NCI-H82 (cell line): ENCODE measurements around the gene MAL.
"Not testable (repeated sequence)": the region's sequence is repeated elsewhere in the genome, so short reads cannot be mapped to it uniquely, and the experiment has no call there.

Source experiments
- DNase-seq: peaks from one replicate; lab custom pipeline; 2025; lab: John Stamatoyannopoulos, UW

Gene MAL

DNA sequence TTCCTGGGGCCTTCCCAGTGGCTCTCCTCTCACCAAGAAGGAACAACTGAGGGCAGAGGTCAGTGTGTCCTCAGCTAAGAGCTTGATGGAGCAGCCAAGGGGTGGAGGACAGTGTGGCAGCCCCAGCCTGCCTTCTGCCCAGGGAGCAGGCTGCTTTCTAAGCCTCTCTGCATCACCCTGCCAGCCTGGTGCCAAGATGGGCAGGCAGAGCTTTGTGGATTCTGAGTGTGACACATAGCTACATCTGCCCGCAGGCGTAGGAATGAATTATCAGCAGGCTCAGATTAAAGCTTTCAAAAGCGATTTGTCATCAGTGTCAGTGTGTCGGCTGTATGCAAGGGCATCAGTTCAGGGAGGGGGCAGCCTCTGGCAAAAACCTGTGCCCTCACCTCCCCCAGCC lies 8.7 kb downstream of the MAL start:
- no peak for DNase-seq

DNA sequence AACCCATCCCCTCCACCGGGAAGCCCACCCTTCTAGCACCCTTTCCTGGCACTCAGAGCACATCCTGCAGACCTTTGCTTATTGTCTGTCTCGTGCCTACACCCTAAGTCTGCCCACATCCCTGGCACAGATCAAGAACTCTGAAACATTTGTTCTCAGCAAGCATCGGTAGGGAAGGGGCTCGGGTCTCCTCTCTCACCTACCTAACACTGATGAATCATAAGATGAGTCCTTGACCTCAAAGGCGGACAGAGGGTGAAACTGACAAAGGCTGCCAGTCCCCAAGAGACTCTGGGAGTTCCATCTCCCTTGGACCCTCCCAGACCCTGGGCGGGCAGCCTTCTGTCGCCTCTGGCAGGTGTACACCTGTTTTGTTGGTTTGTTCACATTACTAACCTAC lies 9.3 kb downstream of the MAL start:
- no peak for DNase-seq

GRCh38 chr2:95036596-95037383 lies 11.3 kb downstream of the MAL start:
- no peak for DNase-seq

DNA sequence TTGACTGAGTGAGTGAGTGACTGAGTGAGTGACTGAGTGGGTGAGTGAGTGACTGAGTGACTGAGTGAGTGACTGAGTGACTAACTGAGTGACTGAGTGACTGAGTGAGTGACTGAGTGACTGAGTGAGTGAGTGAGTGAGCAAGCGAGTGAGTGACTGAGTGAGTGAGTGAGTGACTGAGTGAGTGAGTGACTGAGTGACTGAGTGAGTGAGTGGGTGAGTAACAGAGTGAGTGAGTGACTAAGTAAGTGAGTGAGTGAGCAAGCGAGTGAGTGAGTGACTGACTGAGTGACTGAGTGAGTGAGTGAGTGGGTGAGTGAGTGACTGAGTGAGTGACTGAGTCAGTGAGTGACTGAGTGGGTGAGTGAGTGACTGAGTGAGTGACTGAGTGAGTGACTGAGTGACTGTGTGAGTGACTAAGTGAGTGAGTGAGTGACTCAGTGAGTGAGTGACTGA lies 11.9 kb downstream of the MAL start:
- no peak for DNase-seq

- DNase-seq, result not testable (repeated sequence)
Measured at GRCh38 chr2:95037841-95038585, 12.5 kb downstream of the MAL start.

GRCh38 chr2:95038635-95039298 lies 13.3 kb downstream of the MAL start:
- DNase-seq, result no peak

DNA sequence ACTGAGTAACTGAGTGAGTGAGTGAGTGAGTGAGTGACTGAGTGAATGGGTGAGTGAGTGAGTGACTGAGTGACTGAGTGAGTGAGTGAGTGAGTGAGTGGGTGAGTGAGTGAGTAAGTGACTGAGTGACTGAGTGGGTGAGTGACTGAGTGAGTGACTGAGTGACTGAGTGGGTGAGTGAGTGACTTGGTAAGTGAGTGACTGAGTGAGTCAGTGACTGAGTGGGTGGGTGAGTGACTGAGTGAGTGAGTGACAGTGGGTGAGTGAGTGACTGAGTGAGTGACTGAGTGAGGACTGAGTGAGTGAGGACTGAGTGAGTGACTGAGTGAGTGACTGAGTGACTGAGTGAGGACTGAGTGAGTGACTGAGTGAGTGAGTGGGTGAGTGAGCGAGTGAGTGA lies 13.9 kb downstream of the MAL start:
- no peak for DNase-seq

GRCh38 chr2:95039978-95040377 lies 14.5 kb downstream of the MAL start:
- no peak for DNase-seq

DNA sequence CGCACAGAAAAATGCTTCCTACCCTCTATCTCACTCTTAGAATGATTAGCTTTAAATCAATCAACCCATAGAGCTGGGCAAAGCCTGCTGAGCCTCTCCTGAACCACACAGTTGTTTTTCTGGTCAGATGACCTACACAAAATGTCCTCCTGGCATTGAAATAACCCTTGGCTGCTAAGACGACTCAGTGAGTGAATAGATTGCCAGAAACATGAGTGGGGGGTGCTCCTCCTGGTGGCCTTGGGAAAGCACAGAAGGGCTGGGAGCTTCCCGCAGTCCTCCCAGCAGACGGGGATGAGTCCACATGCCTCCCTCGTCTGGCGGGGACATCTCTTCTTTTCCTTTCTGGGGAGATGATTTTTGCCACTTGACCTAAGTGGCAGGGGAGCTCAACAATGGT lies 14.9 kb downstream of the MAL start:
- DNase-seq, result peak; percentile 10

DNA sequence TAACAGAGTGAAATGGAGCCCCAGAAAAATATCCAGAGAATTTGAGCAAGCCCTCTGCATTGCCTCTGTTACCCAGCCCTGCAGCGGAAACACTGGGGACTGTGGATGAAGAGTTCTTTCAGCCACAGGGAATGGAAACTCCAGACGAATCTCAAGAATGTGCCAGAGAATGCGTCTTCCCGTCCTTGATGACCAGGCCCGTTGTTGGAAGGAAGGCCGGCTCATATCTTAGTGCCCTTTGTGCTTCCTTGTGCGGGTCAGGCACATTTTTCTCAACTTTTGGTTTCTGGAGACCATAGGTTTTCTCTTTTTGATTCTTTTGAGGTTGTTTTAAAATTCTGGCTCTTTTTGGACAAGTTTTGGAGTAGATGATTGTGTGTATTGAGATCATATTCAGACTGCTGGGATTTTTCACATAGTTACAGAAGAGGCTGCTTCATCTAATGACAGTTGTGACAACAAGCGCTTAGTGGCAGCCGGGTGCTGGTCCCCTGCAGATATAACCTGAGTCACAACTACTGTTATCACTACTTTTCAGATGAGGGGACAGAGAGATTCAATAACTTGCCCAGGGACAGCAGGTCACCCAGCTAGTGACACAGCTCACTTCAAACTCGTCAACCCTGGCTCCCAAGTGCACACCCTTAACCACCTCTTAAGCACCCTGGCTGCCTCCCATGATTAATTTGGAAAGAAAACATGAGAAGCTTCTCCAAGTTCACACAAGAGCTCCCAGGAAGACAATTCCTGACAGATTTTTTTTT lies 15.7 kb downstream of the MAL start:
- no peak for DNase-seq

DNA sequence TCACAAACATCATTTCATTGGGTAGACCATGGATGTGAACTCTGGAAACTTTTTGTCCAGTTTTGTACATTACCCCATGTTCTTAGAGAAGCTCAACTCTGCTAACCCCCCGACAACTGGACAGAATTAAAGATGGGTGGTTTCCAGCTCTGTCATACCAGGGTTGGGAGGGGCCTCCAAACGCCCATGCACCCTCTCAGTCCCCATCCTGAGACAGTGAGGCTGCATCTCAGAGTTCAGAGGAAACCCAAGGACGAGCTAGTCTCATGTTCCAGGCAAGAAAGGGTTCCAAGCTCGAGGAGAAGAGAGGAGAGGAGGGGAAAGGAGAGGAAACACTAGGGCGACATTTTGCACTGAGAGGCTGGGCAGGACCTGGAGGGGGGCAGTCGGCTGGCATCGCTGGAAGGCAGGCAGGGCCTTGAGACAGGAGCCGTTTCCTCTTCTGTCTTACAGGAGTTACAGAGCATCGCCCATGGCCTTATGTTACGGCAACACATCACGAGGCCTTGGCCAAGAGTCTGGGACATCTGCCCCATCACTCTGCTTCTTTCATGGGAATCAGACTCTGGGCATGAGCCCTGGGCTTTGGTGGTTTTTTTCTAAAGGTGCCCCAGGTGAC lies 16.4 kb downstream of the MAL start:
- DNase-seq, result no peak

GRCh38 chr2:95042472-95043271 lies 17.2 kb downstream of the MAL start:
- no peak for DNase-seq

DNA sequence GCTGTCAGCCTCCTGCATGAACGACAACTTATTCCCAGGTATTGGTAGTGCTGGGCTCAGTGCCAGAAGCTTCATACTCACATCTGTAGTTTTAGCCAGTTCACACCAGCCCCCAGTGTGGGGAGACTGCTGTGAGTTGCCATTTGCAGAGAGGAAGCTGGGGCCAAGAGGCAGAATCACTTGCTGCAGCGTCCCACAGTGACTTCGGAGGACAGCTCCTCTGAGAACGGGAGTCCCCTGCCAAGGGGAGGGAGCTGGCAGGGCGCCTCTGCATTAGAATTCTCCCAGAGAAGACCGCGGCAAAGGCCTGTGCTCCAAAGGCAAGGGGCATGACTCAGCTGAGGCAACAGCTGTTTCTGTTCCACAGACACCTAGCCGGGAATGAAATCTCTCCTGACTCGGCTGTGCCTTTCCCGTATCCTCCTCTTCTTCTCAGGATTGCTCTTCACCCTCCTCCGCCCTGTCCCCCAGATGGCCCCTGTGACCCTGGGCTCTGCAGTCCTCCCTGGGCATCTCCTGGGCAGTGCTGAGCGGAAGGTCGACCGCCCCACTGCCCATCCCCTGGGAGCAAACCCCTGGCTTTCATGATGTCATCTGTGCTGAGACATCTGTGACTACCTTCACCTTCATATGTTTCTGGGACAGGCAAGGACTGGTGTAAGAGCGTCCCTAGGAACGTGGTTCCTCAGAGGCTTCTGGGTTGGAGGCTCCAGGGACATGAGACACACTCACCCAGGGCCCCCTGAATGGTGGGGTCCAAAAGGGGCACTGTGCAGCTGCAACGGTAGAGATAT lies 18.0 kb downstream of the MAL start:
- no peak for DNase-seq

- no peak for DNase-seq
Measured at GRCh38 chr2:95044601-95045000, 19.1 kb downstream of the MAL start.

DNA sequence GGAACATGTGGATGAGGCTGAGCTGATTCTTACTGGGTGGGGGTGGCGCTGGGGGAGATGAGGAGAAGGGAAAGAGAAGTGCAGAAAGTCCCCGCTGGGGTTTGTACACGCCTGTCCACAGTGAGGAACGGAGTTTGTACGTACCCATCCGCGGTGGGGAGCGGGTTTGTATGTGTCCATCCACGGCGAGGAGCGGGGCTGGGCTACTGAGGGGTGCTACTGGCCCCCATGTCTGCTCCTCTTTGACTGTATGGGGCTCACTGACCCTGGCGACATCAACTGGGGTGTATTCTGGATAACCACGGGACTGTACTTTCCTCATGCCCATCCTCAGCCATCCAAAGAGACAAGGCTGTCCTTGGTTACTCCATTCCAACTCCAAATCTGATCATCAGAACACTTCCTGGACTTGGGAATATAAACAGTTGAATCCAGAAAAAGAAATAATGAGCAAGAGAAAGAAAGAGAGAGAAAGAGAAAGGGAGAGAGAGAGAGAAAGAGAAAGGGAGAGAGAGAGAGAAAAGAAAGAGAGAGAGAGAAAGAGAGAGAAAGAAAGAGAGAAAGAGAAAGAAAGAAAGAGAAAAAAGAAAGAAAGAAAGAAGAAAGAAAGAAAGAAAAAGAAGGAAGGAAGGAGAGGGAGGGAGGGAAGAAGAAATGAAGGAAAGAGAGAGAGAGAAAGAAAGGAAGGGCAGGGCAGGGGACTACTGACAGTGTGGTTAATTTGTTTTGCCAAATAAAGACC lies 21.0 kb downstream of the MAL start:
- DNase-seq, result no peak

GRCh38 chr2:95047629-95048510 lies 22.4 kb downstream of the MAL start:
- no peak for DNase-seq

- no peak for DNase-seq
Measured at GRCh38 chr2:95048825-95049682, 23.5 kb downstream of the MAL start.

GRCh38 chr2:95049683-95049955 lies 24.1 kb downstream of the MAL start:
- DNase-seq, result no peak
